SJCRH30 (cell line): ENCODE results near the gene GLRX. TPM values are rescaled to one million over a fixed set of nuclear protein-coding genes. Genes with fewer than 3 reads are reported as not detected.

Experiments used
- DNase-seq, 2 experiments: peaks; one replicate each; pipeline ENCODE4 v3.0.0-alpha.2; 2015 to 2020
- H3K27ac ChIP-seq: fragments of 250-450 bp; sonication (Bioruptor Pico); 2 replicates; pipeline ENCODE4 v1.5.1; 2020; ENCODE audit warnings: mild to moderate bottlenecking, moderate library complexity
- H3K27me3 ChIP-seq: fragments of 250-450 bp; sonication (Bioruptor Pico); 2 replicates; pipeline ENCODE4 v1.5.1; 2020; ENCODE audit warnings: mild to moderate bottlenecking, moderate library complexity
- H3K36me3 ChIP-seq: fragments of 250-450 bp; sonication (Bioruptor Pico); 2 replicates; pipeline ENCODE4 v1.5.1; 2020; ENCODE audit warnings: mild to moderate bottlenecking, moderate library complexity
- H3K4me1 ChIP-seq: fragments of 250-450 bp; sonication (Bioruptor Pico); 2 replicates; pipeline ENCODE4 v1.5.1; 2020; ENCODE audit warnings: mild to moderate bottlenecking, moderate library complexity
- H3K4me3 ChIP-seq: fragments of 250-450 bp; sonication (Bioruptor Pico); 2 replicates; pipeline ENCODE4 v1.5.1; 2020; ENCODE audit warnings: mild to moderate bottlenecking, moderate library complexity
- H3K9me3 ChIP-seq: fragments of 250-450 bp; sonication (Bioruptor Pico); replicated peaks from 2 replicates; pipeline ENCODE4 v1.5.1; 2020; ENCODE audit warnings: mild to moderate bottlenecking, moderate library complexity
- total RNA-seq: library from RNA; depleted of rRNA; stranded (reverse); fragments of >200 nt; shearing (Covaris generic); gene quantifications from 2 replicates; pipeline ENCODE4 v1.2.3, GENCODE V29; 2014

GLRX gene
- total RNA-seq, 1 experiment from 2014 or later, result 17.7 TPM

DNA sequence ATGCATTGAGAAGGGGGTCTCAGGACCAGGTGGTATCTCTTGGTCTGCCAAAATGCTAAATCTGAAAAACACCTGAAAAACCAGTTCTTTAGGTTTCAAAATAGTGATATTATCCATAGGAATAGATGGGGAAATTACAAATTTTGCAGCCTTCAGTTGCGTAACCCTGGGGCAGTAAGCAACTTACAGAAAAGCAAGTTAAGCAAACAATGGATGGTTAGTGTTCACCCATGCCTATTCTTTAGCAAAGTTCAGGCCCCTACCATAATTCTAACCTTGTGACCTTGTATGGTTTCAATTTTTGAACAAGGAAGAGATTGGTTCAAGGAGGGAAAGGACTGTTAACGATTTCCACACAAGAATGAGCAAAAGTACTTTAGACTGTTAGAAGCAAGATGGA lies 24.5 kb downstream of the GLRX start:
- no peaks in the 10 kb centered on the region for H3K27me3 ChIP-seq
- peaks cover 36% of the 10 kb centered on the region for H3K36me3 ChIP-seq
- H3K4me1 ChIP-seq, result peaks cover 11% of the 10 kb centered on the region; the same call in 1 of the 2 replicates
- no peak for DNase-seq
- H3K9me3 ChIP-seq, result no peaks in the 10 kb centered on the region
- H3K27ac ChIP-seq, result no peak overlapping the region
- no peak overlapping the region for H3K4me3 ChIP-seq

DNA sequence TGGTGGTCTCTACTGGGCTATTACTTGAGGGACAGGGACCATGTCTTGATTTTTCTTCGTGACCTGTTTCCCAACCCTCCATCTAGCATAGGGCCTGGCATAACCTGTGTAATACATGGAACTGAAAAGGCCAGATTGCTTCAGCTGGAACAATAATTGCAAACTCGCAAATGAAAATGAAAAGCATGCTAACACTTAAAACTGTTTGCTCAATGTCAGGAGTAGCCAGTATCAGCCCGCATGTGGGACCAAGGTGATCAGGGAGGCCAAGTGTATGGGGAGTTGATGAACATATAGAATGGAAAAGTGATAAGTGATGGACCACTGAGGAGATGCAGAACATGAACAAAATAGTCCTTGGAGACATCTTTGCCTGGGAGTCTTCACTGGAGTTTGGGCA lies 25.2 kb downstream of the GLRX start:
- no peak for DNase-seq
- H3K9me3 ChIP-seq, result no peaks in the 10 kb centered on the region
- H3K4me3 ChIP-seq, result no peak overlapping the region
- peaks cover 13% of the 10 kb centered on the region; the same call in 1 of the 2 replicates for H3K4me1 ChIP-seq
- no peak overlapping the region for H3K27ac ChIP-seq
- no peaks in the 10 kb centered on the region for H3K27me3 ChIP-seq
- H3K36me3 ChIP-seq, result peaks cover 40% of the 10 kb centered on the region

DNA sequence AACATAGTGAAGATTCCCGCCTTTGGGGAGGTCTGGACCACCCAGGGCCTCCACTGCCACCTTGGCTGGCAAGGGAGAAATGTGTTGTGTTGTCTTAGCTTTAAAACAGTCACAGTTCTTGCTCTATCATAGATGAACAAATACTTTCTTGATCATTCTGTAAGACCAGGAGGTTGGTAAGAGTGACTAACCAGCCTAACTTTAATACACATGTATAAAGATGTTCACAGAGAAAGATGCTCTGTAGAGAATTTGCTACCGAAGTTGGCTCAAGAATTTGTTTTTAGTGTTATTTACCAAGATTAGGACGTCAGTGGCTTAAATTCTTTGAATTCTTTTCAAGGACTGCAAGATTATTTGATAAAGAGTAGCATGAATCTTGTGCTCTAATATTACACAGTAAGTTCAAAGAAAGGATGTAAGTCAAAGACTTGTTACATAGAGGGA lies 28.4 kb downstream of the GLRX start:
- H3K27ac ChIP-seq, result no peak overlapping the region; the same call in 1 of the 2 replicates
- no peak for DNase-seq
- H3K36me3 ChIP-seq, result peaks cover 59% of the 10 kb centered on the region
- H3K27me3 ChIP-seq, result no peaks in the 10 kb centered on the region
- H3K4me1 ChIP-seq, result peaks cover 13% of the 10 kb centered on the region; the same call in 1 of the 2 replicates
- H3K4me3 ChIP-seq, result no peak overlapping the region
- no peaks in the 10 kb centered on the region for H3K9me3 ChIP-seq

DNA sequence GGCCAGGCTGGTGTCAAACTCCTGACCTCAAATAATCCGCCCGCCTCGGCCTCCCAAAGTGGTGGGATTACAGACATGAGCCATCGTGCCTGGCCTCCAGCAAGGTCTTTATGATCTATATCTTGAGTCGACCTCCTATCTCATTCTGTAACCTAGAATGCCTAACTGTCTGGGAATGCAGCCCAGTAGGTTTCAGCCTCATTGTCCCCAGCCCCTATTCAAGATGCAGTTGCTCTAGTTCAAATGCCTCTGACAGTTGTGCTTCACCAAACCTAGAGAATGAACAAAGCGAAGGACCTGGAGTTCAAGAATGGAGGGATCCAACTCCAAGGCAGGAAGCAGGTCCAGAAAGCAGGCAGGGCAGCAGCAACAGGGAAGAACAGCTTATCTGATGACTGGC lies 30.8 kb downstream of the GLRX start:
- Histone ChIP-seq H3K27ac (no peak overlapping the region), H3K27me3 (no peaks in the 10 kb centered on the region), H3K9me3 (no peaks in the 10 kb centered on the region), H3K4me1 (peaks cover 13% of the 10 kb centered on the region; the same call in 1 of the 2 replicates), H3K36me3 (peaks cover 74% of the 10 kb centered on the region), H3K4me3 (no peak overlapping the region)
- no peak for DNase-seq

DNA sequence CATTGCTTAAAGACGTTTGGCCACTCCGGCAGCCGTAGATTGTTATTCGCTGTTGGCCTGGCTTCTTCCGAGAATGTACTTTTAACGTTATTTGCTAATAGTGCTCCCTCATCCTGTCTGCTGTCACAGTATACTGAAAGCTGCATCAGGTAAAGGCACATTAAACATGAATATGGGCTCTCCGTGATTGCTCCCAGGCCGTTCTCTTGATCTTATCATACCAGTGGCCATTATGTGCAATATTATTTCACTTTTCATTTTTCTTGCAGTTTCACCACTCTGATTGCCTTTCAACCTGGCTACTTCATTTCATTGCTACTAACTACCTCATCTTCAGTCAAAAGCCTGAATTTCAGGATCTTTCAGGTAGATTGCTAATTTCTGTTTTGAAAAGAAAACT lies 34.0 kb downstream of the GLRX start:
- Histone ChIP-seq H3K4me1 (peaks cover 6% of the 10 kb centered on the region; the same call in 1 of the 2 replicates), H3K27me3 (no peaks in the 10 kb centered on the region), H3K36me3 (peaks cover 76% of the 10 kb centered on the region), H3K9me3 (no peaks in the 10 kb centered on the region), H3K4me3 (no peak overlapping the region), H3K27ac (no peak overlapping the region)
- no peak for DNase-seq

DNA sequence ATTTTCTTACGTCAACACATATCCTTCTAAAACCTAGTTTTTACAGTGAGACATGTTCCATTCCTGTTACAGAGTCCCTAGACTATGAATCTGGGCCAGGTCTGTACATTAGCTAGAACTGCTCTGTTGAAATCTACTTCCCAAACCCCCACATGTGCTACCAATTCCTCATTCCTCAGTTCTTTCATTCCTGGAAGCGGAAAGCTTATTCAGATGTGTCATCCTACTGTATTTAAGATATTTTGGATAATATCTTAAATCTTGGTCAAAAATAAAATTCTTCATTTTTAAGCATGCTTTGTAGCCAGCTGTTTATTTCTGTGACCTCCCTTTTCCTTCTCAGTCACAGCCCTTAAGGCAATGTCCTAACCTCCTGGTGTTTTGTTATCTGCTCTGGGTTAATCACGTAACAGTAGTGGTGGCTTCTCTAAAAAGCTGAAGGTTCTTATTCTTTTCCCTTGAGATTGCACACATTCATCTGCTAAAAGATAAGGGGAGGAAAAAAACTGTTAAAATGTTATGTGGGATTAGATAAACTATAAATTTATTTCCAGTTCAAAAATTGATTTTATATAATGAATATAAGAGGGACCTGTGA lies 35.6 kb downstream of the GLRX start:
- H3K36me3 ChIP-seq, result peaks cover 71% of the 10 kb centered on the region
- H3K9me3 ChIP-seq, result no peaks in the 10 kb centered on the region
- no peaks in the 10 kb centered on the region for H3K27me3 ChIP-seq
- no peak for DNase-seq
- H3K4me3 ChIP-seq, result no peak overlapping the region
- no peak overlapping the region for H3K27ac ChIP-seq
- H3K4me1 ChIP-seq, result no peaks in the 10 kb centered on the region

DNA sequence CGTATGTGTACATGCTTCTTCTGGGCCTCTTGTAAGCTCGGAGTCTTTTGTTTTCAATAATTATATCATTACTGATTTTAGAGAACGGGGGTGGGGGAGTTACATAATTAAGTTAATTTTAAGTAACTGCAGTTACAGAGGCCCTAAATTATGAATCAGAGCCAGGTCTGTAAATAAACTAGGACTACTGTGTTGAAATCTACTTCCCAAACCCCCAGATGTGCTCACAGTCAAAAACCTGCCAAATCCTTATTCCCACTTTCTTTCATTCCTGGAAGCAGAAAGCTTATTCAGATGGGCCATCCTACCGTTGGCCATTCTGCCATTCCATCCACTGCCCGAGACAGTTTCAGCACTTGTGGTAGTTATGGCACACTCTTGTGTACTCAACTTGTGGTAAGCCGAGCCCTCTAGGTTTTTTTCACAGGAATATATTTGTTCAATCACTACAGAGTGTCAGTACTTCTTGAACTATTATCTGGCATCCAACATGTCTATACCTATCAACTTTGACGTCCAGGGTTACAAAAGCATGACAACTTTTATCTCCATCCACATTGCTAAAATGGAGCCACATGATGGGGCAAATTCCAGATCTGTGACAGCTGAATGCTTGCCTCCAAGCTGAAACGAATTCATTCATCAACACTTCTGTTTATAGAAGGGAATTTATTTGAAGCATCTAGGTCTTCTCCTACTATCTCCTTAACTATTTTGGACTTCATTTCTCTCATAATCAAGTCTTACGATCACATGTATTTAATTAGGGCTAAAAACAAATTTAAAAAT lies 37.8 kb downstream of the GLRX start:
- no peak overlapping the region for H3K4me3 ChIP-seq
- no peaks in the 10 kb centered on the region for H3K27me3 ChIP-seq
- DNase-seq, result no peak
- peaks cover 63% of the 10 kb centered on the region for H3K36me3 ChIP-seq
- H3K27ac ChIP-seq, result no peak overlapping the region
- no peaks in the 10 kb centered on the region for H3K4me1 ChIP-seq
- H3K9me3 ChIP-seq, result no peaks in the 10 kb centered on the region

DNA sequence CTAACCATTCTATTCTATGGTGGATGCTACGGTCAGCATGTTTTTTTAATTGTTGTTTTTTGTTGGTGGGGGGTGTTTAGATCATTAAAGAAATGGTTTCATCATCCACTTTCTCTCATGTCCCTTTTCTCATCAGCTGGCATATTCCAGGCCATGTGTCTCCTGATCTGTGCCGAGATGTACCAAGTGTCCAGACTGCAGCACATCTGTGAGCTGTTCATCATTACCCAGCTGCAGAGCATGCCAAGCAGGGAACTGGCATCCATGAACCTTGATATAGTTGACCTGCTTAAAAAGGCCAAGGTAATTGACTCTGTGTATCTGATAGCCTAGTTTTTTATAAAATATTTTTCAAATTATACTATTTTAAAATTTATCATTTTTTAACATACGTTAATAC lies 38.9 kb downstream of the GLRX start:
- Histone ChIP-seq H3K27me3 (no peaks in the 10 kb centered on the region), H3K27ac (no peak overlapping the region), H3K9me3 (no peaks in the 10 kb centered on the region), H3K4me3 (no peak overlapping the region), H3K36me3 (peaks cover 55% of the 10 kb centered on the region), H3K4me1 (no peaks in the 10 kb centered on the region)
- no peak for DNase-seq

DNA sequence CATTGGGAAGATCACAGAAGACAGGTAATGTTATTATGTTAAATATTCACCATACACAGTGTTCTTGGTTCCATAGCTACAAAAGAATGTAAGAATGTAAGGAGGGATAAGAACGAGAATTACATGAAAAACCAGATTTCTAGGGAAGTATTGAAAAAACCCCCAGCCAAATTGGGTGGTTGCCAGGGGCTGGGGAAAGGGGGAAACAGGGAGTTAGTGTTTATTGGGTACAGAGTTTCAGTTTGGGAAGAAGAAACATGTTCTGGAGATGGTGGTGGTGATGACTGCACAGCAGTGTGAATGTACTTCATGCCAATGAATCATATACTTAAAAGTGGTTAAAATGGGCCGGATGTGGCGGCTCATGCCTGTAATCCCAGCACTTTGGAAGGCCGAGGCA lies 40.3 kb downstream of the GLRX start:
- no peak for DNase-seq
- no peaks in the 10 kb centered on the region for H3K27me3 ChIP-seq
- no peaks in the 10 kb centered on the region for H3K4me1 ChIP-seq
- no peaks in the 10 kb centered on the region for H3K9me3 ChIP-seq
- H3K36me3 ChIP-seq, result peaks cover 45% of the 10 kb centered on the region
- no peak overlapping the region for H3K4me3 ChIP-seq
- H3K27ac ChIP-seq, result no peak overlapping the region

DNA sequence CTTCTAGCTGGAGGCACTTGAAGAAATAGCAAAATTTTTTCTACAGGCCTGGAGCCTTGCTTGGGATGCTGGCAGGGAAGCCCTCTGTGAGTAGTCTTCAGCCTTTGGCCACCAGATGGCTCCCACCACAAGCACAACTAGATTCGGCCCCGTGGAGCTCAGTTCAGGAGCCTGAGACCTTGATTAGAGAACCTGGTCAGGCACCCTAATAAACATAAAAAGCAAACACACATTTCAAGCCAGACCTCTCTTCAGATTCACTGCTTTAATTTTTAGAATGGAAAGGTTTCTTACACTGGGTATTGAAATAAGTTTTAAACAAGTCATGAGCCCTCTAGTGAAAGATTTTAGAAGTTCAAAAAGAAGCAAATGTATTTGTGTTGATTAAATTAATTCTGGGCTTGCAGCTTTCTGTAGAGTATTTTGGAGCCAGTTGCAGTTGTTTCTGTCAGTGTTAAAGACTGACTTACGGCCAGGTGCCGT lies 41.4 kb downstream of the GLRX start:
- Histone ChIP-seq H3K9me3 (no peaks in the 10 kb centered on the region), H3K4me3 (no peak overlapping the region), H3K36me3 (peaks cover 39% of the 10 kb centered on the region), H3K4me1 (no peaks in the 10 kb centered on the region), H3K27me3 (no peaks in the 10 kb centered on the region), H3K27ac (no peak overlapping the region)
- DNase-seq, result peak; percentile 62 to 80

DNA sequence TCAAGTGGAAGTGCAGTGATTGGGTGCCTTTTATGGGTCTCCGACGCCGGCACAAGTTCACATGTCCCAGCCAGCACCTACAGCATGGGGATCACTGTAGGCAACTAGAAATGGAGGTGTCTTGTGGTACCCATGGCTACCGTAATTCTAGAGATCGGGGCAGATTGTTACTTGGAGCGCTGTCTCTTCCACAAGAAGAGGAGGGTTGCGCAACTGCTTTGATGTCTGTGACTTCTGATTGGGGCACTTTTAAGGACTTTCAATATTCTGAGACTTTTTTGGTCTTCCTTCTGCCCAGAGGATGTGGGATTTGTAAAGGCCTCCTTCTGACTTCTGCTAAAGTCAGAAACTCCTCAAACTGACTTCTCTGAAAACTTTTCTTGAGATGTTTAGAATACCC lies 41.9 kb downstream of the GLRX start:
- H3K4me3 ChIP-seq, result no peak overlapping the region
- H3K27me3 ChIP-seq, result no peaks in the 10 kb centered on the region
- no peaks in the 10 kb centered on the region for H3K9me3 ChIP-seq
- no peaks in the 10 kb centered on the region for H3K4me1 ChIP-seq
- no peak for DNase-seq
- H3K27ac ChIP-seq, result no peak overlapping the region
- peaks cover 33% of the 10 kb centered on the region for H3K36me3 ChIP-seq

DNA sequence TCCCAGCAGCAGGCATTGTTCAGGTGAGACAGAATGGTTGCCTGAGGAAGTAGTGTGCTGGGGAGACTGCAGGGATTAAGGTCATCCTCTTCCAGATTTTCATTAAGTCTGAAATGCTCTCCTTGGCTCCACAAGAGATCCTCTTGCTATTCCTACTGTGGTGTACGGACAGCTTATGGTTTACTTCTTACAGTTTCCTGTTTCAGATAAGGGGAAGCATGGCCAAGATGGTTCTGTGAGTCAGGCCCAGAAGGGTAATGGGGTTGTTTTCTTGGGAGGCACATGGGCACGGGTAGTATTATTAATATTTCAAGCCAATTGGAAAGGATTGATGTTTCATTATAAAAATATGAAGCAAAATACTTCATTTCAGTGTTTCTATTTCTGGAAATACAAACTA lies 42.9 kb downstream of the GLRX start:
- Histone ChIP-seq H3K36me3 (peaks cover 32% of the 10 kb centered on the region), H3K4me3 (no peak overlapping the region), H3K27me3 (no peaks in the 10 kb centered on the region), H3K27ac (no peak overlapping the region), H3K4me1 (no peaks in the 10 kb centered on the region), H3K9me3 (no peaks in the 10 kb centered on the region)
- no peak for DNase-seq

DNA sequence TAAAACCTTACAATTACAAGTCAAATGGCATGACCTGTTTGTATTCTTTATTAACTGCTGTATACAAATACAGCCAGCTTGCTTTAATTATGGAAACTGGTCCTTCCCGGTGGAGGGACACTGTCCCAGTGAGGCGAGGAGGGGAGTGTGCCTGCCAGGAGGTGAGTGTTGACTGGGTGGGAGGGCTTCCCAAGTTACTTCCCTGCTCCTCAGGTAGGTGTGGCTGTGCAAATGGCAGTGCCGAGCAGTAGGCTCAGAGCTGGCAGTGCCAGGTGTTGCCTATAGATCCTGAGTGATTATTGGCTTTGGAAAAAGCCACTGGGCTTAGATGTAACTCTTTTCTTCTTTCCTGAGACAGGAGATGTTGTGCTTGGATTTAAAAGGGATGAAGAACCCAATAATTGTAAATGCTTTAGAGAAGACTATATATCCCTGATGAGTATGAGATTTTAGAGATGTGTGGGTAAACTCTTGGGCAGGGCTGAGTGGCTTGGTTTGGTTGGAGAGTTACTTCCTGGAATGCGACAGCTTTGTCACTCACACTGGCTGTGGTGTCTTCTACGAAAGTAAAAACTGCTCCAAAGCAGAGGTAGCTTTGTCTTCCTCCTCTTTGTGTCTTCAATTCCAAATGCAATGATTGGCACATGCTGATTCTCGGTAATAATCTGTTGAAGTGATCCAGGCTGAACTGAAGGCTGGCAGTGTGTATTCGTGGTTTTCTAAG lies 43.7 kb downstream of the GLRX start:
- Histone ChIP-seq H3K27ac (no peak overlapping the region), H3K4me3 (no peak overlapping the region), H3K4me1 (peaks cover 5% of the 10 kb centered on the region), H3K9me3 (no peaks in the 10 kb centered on the region), H3K36me3 (peaks cover 33% of the 10 kb centered on the region), H3K27me3 (no peaks in the 10 kb centered on the region)
- no peak for DNase-seq

DNA sequence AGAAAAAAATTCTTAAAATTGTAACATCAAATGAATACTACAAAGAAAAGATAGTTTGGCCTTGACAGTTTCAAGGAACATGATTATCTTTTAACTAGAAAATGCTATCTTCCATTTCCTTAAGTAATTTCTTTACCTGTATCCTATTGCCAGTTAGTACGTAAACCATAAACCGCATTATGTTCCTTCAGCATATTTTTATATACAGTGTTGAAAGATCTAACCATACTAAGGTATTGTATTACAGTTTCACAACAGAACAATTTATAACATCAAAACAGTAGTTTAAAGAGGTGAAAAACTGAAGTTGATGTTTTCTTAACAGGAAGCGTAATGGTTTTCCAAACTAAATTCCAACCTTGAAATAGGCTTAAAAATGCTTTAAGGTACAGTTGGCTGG lies 45.1 kb downstream of the GLRX start:
- peaks cover 32% of the 10 kb centered on the region for H3K36me3 ChIP-seq
- H3K27me3 ChIP-seq, result no peaks in the 10 kb centered on the region
- no peak overlapping the region for H3K4me3 ChIP-seq
- no peaks in the 10 kb centered on the region for H3K9me3 ChIP-seq
- peaks cover 19% of the 10 kb centered on the region for H3K4me1 ChIP-seq
- no peak for DNase-seq
- no peak overlapping the region for H3K27ac ChIP-seq
